Stimulated activated CD4-positive, alpha-beta T cell treated with anti-CD3 and anti-CD28 coated beads, Interleukin-4, amount 100 ng/mL, for 4 hours (primary cell): ENCODE results near the gene STARD9.
"Not testable (repeated sequence)": the region's sequence is repeated elsewhere in the genome, so short reads cannot be mapped to it uniquely, and the experiment has no call there.

ENCODE experiments used
- DNase-seq, 2 experiments: peaks; one replicate each; pipeline ENCODE4 v3.0.0-alpha.2; 2020

The STARD9 gene

DNA sequence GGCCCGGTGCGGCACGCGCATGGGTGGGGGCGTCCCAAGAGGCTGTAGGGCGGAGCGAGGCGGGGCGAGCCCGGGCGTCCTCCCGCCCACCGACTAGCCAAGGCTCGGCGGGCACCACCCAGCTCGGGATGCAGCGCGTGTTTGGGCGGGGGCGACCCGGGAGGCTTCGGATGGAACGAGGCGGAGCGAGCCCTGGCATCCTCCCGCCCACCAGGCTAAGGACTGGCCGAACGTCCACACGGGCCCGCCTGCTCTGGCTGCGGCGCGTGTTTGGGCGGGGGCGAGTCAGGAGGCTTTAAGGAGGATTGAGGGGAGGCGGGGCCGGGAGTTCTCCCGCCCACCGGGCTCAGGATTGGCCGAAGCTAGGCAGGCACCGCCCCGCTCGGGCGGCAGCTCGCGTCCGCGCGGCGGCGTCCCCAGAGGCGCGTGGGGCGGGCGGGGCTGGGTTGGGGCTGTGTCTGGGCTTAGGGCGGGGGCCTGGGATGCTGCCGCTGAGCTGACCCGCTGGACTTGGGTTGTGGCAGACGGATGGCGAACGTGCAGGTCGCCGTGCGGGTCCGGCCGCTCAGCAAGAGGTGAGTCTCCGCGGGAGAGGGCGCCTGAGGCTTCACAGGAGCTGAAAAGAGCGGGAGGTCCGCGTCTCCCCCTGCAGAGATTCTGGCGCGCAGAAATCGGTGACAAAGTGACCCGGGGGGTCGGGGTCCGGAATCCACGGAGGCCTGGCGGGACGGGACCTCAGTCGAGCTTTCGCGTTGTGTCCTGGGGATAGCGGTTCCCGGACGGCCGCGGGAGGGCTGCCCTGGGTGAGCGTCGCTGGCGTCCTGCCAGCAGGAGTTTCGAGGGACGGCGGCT is at the start of gene STARD9:
Gene STARD9, plus strand, starts transcription at position 419 of the 852 bp plus-strand sequence. Its CDS starts 110 bp downstream, at position 529.
- peak; percentile 93 for DNase-seq

DNA sequence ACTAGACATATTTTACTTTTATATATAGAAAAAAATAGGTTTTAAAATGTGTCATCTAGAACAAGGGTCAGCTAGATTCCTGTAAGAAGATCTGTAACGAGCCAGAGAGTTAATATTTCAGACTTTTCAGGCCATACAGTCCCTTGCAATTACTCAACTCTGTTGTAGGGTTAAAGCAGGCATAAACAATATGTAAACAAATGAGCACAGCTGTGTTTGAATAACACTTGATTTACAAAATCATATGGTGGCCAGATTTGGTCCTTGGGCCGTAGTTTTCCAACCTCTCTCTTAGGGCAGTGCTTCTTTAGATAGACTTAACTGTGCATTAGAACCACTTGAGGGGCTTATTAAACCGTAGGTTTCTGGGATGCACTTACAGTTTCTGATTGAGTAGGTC is 46.4 kb upstream of the STARD9 start:
- no peak for DNase-seq

DNA sequence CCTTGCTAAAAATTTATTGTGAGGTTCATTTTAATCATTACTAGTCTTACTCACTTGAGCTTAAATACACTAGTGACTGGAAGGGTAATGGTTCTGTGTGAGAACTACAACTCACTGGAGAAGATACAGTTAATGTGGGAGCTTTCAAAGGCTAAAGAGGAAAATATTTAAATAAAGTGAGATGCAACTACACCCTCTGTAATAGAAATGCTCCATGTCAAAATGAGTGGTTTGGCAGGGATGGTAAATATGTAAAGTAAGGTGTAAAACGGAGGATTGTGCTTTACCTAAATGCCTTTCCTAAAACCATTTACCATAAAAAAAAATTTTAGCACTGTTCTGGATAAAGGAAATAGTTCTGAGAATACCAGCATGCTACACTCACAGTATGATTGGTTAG is 42.2 kb upstream of the STARD9 start:
- no peak for DNase-seq

DNA sequence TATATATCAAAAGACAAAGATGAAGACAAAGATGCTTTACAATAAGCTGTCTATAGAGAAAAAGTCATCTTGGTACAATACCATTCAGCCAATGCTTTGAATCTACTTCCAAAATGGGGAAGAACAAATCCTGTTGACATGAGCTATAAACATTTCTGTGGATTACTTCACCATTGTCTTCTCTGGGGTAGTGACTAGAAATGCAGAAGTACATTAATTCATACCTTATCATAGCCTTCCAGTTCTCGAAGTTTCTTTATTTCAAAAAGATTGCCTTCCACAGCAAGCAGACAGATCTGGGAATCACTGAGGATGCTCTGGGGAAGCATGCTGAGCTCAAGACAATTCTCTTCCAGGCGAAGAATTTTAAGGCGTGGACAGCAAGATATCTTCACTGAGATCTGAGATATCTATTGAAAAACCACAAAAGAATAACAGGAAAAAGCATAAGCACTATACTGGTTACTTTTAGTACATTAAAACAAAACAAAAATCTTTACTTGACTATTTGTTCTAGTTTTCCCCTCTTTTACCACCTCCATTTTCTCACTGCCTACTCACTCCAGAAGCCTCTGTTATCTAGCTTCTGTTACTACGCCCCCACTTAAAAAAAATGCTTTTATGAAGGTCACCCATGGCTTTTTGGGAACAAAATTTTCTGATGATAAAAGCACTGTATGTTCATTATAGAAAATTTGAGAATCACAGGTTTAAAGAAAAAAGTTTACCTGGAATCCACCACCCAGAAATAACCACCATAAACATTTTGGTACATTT is 30.4 kb upstream of the STARD9 start:
- no peak for DNase-seq

DNA sequence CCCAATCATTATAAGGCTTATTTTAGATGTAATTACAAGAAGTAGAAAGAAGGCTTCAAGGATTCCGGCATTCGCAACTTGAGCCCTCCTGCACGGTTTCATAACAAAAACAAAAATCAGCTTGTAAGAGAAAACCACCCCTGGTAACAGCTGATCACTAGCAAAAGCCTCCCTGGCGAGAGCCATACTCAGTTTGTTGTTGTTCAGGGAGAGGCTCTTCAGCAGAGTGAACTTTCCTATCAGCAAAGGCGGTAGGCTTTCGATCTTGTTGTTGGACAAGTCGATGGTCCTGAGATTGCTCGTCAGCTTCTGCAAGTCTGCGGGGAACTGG is 27.5 kb upstream of the STARD9 start:
- no peak for DNase-seq

DNA sequence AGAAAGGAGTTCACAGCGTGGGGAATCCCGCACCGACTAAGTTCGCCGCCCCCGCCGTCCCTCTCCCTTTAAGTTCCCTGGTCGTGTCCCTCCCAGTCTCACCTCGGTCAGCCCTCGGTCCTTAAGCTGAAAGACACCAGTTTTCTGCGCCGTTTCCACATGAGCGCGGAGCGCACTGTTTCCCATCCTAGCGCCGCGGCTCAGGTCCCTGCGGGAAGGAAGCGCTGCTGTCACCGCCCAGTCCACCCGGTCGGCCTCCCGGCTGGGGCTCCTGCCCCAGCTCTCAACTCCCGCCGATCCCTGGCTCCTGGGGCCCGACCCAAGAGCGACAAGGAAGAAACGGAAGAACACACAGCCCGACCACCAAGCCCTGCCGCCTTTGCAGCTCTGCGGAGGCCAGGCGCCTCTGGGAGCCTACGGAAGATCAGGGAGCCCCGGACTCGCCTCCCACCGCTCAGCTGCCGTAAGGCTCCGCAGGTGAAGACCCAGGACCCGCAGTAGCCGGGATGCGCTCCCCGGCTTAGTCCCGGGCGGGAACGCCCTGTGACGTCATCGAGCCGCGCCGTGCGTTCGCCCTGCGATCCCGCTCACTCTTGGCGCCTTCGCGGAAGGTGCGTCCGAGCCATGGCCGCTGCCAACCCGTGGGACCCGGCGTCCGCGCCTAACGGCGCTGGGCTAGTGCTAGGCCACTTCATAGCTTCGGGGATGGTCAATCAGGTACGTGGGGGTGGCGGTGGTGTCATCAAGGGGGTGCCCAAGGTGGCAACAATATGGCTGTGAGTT is 27.0 kb upstream of the STARD9 start, which contains the start of the genes HAUS2 and LRRC57:
Gene HAUS2, plus strand, starts transcription at position 590 of the 783 bp plus-strand sequence. Its CDS starts 35 bp downstream, at position 625.
Gene LRRC57, minus strand, starts transcription at position 545 of the 783 bp plus-strand sequence. Its CDS starts 359 bp downstream, at position 186.
- DNase-seq, result peak; percentile 83 to 89

DNA sequence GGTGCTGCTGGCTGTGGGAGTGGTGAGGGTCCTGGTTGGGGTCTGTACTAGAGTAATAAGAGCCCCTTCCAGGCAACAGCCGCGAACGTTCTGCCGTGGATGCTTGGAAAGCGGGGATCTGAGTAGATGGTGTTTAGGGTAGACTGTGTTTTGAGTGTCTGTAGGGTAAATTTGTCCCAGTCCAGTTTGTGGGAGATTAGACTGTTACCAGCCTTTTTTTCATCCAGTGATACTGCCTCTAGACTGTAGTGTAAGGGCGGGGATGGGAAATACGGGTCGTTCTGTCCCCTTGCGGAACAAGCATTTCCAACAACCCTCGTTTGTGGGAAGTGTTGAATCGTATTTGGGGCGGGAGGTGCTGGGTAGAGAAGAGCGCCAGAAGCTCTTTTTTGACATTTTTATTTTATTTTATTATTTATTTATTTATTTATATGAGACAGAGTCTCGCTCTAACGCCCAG is 26.3 kb upstream of the STARD9 start:
- no peak for DNase-seq

DNA sequence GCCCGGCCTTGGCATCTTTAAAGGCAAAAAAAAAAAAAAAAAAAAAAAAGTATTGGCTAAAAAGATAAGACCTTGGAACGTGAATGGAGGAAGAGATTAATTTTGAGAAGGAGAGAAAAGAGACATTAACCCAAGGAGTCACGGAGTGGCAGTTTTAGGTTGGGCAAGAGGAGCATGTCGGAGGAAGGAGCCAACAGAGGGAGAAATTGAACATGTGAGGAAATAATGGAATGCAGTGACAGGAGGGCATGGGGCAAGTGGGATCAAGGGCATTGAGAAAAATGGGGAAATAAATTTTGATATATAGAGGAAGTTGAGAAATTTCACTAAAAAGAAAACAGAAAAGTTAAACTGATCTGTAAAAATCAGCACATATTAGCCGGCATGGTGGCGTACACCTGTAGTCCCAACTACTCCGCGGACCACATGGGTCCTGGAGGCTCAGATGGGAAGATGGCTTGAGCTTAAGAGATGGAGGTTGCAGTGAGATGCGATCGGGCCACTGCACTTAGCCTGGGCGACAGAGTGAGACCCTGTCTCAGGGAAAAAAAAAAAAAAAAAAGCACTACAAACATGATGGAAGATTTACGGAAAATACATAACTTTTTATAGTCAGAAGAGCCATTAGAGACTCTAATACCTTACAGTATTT is 25.5 kb upstream of the STARD9 start:
- DNase-seq, result no peak

DNA sequence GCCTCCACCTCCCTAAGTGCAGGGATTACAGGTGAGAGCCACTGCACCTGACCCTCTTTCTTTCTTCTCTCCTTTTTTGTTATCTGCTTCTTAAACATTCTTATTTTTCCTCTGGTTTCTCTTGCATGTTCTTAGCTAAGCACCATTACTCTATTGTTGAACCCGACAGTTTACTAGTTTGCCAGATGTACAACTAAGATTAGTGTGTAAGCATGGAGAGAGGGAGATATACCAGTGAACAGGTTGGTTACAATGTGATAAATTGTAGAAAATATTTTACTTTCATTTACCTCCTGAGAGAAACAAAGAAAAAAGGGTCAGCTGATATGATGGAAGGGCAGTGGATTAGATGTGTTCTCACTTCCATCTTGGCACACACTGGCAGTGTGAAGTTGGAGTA is 21.9 kb upstream of the STARD9 start:
- DNase-seq, result no peak

DNA sequence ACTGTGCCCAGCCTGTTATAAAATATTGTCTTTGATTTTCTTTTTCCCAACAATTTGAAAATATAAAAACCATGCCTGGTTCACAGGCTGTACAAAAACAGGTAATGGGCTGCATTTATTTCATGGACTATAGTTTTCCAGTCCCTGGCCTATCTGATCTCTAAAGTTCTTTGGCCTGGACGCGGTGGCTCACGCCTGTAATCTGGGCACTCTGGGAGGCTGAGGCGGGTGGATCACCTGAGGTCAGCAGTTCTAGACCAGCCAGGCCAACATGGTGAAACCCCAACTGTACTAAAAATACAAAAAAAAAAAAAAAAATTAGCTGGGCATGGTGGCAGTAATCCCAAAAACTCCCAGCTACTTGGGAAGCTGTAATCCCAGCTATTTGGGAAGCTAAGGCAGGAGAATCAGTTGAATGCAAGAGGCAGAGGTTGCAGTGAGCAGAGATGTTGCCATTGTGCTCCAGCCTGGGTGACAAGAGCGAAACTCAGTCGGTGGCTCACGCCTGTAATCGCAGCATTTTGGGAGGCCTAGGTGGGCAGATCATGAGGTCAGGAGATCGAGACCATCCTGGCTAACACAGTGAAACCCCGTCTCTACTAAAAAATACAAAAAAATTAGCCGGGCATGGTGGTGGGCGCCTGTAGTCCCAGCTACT is 18.7 kb upstream of the STARD9 start:
- not testable (repeated sequence) for DNase-seq

DNA sequence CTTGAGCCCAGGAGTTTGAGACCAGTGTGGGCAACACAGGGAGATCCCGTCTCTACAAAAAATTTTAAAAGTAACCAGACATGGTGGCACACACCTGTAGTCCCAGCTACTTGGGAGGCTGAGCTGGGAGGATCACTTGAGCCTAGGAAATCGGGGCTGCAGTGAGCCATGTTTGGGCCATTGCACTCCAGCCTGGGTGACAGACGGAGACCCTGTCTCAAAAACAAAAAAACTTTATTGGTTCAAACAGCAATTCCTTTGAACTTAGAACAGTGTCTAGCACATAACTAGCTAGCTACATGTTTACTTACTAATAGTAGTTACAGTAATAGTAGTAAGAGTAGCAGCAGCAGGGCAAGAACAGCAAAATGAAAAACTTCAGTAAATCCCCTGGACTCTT is 16.7 kb upstream of the STARD9 start:
- DNase-seq, result no peak

DNA sequence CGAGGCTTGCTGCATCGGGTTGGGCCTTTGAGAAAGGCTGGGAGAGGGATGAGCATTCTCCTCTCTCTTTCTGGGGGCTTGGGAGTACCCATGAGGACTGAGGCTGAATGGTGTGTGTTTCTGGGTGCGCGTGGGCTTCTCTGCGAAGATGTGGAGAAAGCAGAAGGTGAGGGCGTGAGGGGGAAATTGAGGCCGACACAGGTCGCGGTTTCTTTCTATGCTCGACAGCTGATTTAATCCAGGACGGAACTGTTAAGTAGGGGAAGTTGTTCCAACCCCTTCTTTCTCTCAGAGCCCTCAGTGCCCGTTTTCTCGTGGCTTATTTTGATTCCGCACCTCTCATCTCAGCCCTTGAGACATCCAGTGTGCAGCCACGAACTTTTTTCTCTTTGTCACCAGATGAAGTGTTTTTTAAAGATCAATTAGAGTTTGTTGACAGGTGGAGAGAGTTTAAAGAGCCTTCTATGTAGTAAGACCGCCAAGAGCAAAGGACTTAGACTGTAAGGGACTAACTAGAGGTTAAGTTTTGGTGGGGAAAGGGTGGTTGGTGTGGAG is 711 bp downstream of the STARD9 start:
- no peak for DNase-seq

DNA sequence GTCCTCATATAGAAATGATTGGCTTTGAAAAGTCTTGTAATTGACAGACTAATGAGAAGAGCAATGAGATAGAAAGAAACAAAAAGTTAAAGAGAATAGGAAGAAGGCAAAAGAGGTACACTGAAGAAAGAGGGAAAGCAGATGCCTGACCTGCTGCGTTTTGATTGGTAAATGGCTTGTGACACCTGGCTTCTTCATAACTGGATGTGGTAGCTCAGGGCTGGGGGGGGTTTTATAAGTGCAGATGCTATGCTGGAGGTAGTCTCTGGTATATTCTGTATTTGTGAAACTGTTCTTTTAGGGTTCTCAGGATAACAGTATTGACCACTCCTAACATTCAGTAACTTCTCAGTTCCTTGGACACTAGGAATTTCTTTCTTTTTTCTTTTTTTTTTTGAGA is 1.4 kb downstream of the STARD9 start:
- DNase-seq, result no peak

DNA sequence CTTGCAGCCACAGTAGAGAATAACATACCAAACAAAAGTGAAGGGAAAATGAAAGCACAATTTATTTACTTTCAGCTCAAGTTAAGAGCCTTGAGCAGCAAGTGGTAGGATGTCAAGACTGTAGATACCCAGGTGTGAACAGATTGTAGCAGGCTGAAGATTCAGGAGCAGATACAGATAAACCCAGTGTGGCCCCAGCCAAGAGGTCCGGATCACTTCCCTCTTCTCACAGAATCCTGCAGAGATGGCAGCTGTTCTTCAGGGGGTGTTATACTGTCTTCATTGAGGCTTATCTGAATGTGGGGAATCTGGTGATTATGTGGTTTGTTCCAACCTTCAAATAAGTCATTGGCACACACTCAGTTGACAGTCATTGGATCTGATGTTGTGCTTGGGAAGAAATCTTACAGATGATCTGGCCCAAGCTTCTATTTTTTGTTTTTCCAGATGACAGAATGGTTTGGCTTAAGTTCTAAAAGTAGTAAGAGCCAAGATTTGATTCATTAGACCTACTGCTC is 2.2 kb downstream of the STARD9 start:
- no peak for DNase-seq

DNA sequence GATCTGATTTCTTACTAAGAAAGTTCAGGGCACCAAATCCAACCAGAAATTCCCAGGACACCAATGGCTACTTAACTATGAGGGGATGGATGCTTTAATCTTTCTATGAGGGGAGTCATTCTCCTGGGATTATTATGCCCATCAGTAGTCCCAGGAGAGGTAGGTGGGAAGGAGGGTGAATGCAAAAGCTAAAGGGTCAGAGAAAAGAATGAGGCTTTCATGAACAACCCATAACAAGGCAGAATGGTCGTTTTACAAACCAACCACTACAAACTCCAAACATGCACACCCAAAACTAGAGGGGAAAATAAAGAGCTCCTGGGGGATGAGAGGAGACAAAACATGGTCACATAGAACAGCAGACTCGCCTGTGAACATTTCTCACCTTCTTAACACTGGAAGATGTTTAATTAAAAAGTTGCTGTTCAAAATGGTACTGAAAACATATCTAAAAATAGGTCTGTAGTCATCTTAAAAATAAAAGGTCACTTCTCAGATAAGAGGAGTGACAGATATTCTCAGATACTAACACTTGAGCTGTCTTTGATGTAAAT is 3.7 kb downstream of the STARD9 start:
- no peak for DNase-seq

DNA sequence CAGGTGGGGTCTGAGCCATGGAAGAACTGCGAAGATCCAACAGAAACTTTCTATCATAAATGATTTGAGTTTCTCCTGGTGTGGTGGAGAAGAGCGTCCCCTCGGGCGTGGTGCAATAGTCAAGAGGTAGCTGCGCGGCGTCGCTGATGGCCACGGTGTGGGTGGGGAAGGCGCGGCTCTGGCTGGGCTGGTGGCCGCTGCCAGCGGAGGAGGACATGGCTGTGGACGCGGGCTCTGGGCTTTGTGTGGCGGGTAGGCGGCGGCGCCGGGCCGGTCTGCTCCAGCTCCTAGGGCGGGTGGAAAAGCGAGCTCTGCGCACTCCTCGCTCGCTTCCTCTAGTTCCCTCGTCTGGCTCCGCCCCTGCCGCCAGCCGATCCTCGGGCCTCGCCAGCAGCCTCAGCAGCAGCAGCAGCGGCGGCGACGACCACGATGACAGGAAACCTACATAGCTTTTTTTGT is 5.9 kb downstream of the STARD9 start:
- peak; percentile 70 to 73 for DNase-seq

DNA sequence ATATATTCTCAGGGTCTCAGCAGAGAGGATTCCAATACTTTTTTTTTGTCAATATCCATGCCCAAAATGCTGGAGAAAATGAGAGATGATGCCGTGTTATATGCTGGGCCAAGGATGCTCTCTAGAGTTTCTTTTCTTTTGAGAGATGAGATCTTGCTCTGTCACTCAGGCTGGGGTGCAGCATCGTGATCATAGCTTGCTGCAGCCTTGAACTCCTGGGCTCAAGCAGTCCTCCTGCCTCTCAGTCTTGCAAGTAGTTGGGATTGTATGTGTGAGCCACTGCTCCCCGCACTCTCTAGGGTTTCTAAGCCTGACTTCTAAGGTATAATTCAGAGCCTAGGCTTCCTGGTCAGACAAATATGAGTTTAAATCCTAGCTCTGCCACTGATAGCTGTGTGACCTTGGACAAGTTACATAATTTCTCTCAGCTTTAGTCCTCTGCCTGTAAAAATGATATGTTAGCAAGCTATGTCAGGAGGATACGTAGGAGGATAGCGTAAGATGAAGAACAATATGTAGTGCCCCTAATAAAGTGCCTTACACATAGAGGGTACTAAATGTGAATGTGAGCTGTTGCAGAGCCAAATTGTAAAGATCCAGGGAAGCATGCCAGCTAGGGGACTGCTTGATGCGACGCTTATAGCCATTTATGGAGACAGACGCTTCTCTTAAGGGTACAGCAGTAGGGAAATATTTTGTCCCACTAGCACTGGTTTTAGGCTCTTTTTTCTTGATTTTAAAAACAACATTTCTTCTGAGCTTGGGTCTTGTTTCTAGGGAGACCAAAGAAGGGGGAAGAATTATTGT is 7.4 kb downstream of the STARD9 start:
- no peak for DNase-seq

DNA sequence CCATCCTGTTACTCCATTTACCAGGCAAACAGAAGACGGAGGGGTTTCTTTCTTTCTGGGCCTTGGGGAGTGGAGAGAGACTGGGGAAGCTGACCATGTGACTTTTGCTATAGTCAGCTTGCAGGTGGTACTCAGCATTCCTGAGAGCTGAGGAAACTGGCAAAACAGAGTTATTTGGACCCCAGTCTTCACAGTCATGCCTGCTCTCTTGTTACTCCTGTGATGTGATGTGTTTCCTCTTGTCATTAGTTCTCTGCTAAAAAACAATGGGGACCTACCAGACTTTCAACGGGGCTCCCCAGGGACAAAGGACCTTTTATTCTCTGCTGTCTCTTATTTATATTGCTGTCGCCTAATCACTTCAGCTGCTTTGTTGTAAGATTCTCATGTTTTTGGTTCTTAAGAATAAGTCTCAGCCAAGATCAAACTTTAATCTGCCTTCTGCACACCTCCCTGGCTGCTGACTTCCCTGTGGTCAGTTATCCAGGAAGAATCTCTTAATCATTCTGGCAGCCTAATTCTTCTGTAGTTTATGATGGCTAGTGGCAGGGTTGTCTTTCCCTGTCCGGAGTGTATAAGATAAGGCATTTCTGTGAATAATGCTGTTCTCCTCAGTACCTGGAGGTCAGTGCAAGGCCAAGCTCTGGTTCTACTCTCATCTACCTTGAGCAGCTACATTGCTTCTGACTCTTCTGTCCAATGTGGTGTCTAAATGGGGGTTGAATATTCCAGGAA is 8.8 kb downstream of the STARD9 start:
- no peak for DNase-seq

DNA sequence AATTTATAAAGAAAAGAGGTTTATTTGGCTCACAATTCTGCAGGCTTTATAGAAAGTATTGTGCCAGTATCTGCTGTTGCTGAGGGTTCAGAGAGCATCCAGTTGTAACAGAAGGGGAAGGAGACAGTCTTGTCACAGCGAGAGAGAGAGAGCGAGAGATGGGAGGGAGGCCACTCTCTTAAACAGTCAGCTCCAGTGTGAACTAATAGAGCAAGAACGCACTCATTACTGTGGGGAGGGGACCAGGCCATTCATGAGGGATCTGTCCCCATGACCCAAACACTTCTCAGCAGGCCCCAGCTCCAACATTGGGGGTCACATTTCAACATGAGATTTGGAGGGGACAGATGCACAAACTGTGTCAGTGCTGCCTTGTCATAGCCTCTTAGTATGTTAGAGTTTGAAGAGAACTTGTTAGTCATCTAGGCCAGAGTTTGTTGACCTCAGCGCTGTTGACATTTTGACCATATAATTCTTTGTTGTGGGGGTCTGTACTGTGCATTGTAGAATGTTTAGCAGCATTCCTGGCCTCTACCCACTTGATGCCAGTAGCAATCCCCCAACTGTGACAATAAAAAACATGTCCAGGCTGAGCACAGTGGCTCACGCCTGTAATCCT is 15.3 kb downstream of the STARD9 start:
- no peak for DNase-seq
